GM23248 (cell line): Measurements from ENCODE around the gene DUS3L.

Experiments
- EZH2 ChIP-seq: fragments of 200-600 bp; sonication (generic); IDR thresholded peaks from 2 replicates; pipeline ENCODE4 v1.6.1; 2018; ENCODE audit warnings: antibody characterized with exemption, mild to moderate bottlenecking; ENCODE audit not compliant: insufficient read depth, poor library complexity, severe bottlenecking
- EZH2phosphoT487 ChIP-seq: fragments of 200-600 bp; sonication (generic); IDR thresholded peaks from 2 replicates; pipeline ENCODE4 v1.6.1; 2018; ENCODE audit warnings: antibody characterized with exemption, moderate library complexity, mild to moderate bottlenecking, low read depth; ENCODE audit not compliant: insufficient read depth

GRCh38 chr19:5749505-5749904 is 41.5 kb downstream of the DUS3L start:
- TF ChIP-seq EZH2 (no peak), EZH2phosphoT487 (no peak)
